NCI-H748 treated with DMSO at 0.1 percent for 48 hours (cell line): ENCODE results near the gene EPN2.

Source experiments
- DNase-seq: peaks from one replicate; lab custom pipeline; 2025; lab: John Stamatoyannopoulos, UW

The EPN2 gene

GRCh38 chr17:19381741-19382444, 144.7 kb downstream of the EPN2 start:
- DNase-seq: no peak

- no peak for DNase-seq
Measured at GRCh38 chr17:19382531-19383444, 145.6 kb downstream of the EPN2 start.

DNA sequence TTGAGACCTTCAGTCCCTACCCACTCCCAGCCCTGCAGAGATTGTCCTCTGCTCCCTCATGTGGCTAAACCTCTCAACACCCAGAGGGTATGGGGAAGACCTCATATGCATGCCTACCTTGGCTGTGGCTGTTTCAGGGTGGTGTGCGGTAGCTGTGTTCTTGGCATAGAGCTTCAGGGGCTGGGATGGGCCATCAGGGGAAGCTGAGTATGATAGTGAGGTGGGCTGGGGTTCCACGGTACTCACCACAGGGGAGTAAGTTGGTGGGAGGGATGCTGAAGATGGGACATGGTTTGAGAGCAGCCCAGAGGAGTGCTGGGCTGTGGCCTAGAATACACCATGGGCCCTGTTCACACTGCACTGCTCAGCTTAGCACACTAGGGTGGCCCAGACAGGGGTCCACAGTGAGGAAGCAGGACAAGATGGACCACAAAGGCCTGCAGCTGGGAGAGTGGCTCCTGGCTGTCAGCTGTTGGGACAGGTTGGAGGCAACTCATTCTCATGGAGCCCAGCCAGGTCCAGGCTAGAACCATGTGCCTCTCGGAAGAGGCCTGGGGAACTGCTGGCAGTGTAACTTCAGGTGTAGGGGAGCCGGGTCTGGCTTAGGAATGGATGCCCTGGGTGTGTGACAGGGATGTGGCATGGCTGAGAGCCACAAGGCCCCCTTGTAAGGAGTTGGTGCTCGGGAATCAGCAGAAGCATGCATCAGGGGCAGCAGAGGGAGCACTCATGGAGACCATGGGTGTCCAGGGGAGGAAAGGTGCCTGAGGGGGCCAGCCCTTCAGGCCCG, 146.7 kb downstream of the EPN2 start:
- DNase-seq: no peak

DNA sequence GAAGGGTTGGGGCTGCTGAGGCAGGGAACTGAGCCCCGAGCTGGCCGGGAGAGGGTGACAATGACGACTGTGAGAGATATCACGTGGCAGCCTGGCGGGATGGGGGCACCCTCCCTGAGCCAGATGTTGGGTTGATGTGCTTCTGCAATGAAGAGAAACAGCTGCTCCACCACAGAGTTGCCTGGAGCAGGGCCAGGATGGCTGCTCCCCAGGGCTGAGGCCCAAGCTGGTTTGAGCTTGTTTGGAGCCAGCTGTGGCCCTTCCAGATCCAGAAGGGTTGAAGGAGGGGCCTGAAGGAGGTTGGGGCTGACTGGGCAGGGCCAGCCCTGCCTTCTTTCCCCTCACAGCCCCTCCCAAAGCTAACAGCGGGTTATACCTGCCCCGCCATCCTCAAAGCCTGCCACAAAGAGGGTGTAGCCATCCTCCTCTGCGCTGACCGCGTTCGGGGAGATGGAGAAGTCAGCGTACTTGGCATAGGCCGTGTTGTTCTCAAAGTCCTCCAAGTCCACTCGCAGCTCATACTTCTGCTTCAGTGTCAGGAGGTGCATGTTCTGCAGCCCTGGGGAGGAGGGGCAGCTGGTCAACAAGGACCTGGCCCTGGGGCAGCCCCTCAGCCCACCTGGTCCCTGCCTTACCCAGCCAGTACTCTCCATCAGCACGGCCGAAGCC, 147.7 kb downstream of the EPN2 start:
- DNase-seq: no peak

DNA sequence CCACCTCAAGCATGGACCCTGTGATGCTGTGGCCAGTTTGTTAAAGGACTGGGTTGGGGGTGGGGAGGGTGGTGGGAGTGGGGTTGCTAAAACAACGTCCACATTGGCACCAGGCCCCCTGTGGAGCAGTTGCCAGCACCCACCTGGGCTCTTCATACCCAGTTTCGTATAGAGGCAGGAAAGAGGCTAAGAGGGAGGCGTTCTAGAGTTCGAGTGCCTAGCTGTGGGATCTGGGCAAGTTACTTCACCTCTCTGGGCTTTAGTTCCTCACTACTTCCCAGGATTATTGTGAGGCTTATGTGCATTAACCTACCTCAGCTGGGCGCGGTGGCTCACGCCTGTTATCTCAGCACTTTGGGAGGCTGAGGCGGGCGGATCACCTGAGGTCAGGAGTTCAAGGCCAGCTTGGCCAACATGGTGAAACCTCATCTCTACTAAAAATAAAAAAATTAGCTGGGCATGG, 148.4 kb downstream of the EPN2 start:
- no peak for DNase-seq
